Measurements from ENCODE around the gene STAG1.
A peak's percentile ranks its signal among the peaks of the same experiment; 100 is the strongest.
"Not testable (repeated sequence)": the region's sequence is repeated elsewhere in the genome, so short reads cannot be mapped to it uniquely, and the experiment has no call there.

STAG1 gene

DNA sequence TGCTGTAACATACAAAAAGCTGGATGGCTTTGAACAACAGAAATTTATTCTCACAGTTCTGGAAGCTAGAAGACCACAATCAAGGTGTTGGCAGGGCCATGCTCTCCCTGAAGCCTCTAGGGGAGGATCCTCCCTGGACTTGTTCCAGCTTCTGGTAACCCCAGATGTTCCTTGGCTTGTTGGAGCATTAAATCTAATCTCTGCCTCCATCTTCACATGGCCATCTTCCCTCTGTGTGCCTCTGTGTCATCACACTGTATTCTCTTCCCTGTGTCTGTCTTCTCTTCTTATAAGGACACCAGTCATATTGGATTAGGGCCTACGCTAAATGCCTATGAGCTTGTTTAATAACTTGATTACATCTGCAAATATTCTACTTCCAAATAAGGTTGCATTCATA lies 109.5 kb downstream of the STAG1 start:
- DNase-seq: no peak

DNA sequence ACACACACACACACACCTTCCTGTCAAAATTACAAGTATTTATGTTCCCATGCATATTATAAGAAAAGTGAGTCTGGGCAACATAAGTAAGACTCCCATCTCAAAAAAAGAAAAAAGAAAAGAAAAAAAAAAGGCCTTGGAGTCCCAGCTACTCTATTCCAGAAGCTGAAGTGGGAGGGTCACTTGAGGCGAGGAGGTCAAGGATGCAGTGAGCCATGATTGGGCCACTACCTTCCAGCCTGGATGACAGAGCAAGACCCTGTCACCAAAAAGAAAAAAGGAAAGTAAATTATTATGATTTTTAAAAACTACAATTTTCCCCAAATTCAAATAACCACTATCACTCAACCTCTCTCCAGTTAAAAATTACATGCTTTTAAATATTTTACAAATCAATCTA lies 113.1 kb downstream of the STAG1 start:
- no peak for DNase-seq

- DNase-seq: no peak
Observed at GRCh38 chr3:136637176-136637575, 115.0 kb downstream of the STAG1 start.

DNA sequence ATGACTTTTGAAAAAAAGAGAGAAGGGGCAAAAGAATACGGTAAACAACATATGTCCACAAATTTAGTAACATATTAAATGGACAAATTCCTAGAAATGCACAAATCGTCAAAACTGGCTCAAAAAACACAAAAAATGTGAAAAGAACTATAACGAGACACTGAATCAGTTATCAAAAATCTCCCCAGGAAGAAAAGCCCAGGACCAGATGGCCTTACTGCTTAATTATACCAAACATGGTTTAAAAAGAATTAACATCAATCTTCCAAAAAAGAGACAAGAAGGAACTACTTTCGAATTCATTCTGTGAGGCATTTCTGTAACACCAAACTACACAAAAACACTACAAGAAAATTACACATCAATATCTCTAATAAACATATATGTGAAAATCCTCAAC lies 117.4 kb downstream of the STAG1 start:
- no peak for DNase-seq

DNA sequence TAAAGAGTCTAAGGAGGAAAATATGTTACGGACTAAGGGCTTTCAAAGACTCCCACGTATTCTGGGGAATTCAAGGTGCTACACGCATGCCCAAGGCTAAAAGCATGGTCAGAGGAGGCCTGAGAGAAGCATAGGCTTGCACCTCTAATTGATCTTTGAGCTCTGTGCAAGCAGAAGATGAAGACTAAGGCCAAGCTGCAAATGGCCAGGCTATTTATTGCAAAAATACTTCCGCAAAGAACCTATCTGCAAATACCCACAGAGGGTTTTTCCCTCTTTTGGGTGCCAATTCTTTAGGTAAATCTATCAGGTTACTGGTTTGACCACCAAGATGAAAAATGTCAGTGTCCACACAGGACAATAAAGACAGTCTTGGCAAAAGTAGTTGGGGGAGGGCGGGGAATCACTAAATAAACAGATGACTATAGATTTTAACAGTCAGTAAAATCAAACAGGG lies 119.5 kb downstream of the STAG1 start:
- DNase-seq: peak; percentile 35

DNA sequence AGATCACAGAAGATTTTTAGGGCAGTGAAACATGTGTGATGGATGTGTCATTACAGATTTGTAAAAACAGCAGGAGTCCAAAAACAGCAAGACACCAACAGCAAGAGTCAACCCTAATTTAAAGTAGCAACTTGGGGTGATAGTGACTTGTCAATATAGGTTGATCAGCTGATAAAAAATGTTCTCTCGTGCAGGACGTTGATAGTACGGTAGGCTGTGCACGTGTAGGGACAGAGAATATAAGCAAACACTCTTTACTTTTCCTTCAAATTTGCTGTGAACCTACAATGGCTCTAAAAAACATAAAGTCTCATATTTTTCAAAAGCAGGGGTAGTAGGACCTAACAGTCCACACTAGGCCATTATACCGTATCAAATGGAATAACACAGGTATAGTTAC lies 120.8 kb downstream of the STAG1 start:
- DNase-seq: no peak

GRCh38 chr3:136630915-136631314 lies 121.3 kb downstream of the STAG1 start:
- no peak for DNase-seq

DNA sequence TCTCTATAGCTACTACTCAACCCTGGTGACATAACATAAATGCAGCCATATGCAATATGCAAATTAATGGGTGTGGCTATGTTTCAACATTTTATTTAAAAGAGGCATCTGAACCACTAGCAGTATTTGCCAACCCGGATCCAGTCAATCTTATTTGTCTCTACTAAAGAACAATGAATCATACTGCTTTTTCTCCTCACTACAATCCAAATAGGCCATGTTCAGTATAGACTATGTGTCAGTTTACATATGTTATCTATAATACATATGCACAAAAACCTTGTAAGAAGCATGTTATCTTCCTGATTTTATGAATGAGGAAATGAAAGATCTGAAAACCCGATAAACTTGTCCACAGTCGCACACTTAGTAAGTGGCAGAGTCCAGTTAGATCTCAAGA lies 125.7 kb downstream of the STAG1 start:
- no peak for DNase-seq

- DNase-seq: peak; percentile 61
Observed at GRCh38 chr3:136624894-136625815, 127.0 kb downstream of the STAG1 start.

- no peak for DNase-seq
Observed at GRCh38 chr3:136624371-136624770, 127.8 kb downstream of the STAG1 start.

- DNase-seq: no peak
Observed at GRCh38 chr3:136621628-136622027, 130.6 kb downstream of the STAG1 start.

- DNase-seq: no peak
Observed at GRCh38 chr3:136620436-136620835, 131.7 kb downstream of the STAG1 start.

GRCh38 chr3:136617969-136618525 lies 134.1 kb downstream of the STAG1 start:
- DNase-seq: not testable (repeated sequence)

GRCh38 chr3:136617198-136617597 lies 135.0 kb downstream of the STAG1 start:
- no peak for DNase-seq

GRCh38 chr3:136612512-136612911 lies 139.7 kb downstream of the STAG1 start:
- no peak for DNase-seq

- no peak for DNase-seq
Observed at GRCh38 chr3:136606990-136607389, 145.2 kb downstream of the STAG1 start.

- DNase-seq: not testable (repeated sequence)
Observed at GRCh38 chr3:136606216-136606615, 146.0 kb downstream of the STAG1 start.

GRCh38 chr3:136604961-136605360 lies 147.2 kb downstream of the STAG1 start:
- DNase-seq: peak; percentile 43

GRCh38 chr3:136602818-136603217 lies 149.4 kb downstream of the STAG1 start:
- DNase-seq: no peak

GRCh38 chr3:136595913-136596697 lies 156.1 kb downstream of the STAG1 start:
- no peak for DNase-seq

DNA sequence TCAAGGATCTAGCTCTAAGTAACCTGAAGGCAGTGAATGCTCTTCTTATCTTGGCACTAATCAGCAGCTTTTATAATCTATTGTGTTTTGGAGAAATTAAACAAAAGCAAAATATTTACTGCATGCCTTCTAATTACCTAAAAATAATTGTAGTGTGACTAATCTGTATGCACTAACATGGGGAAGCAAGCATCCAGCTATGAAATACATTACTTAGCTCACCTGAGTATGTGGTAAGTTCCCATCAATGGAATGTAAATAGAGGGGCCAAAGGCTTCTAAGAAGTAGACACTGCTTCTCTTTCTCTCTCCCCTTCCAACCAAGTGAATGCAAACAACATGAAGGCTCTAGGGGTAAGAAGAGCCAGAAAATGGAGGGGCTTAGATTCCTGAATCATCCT lies 165.6 kb downstream of the STAG1 start:
- DNase-seq: no peak

- no peak for DNase-seq
Observed at GRCh38 chr3:136584728-136585127, 167.4 kb downstream of the STAG1 start.

GRCh38 chr3:136583823-136584222 lies 168.4 kb downstream of the STAG1 start:
- no peak for DNase-seq

- no peak for DNase-seq
Observed at GRCh38 chr3:136577791-136578190, 174.4 kb downstream of the STAG1 start.

All from NCI-H226 (cell line).